H1 (cell line): ENCODE results near the gene RNF114. TPM values are rescaled to one million over a fixed set of nuclear protein-coding genes. Genes with fewer than 3 reads are reported as not detected.

Experiments
- CHD1 ChIP-seq: IDR thresholded peaks from 2 replicates; pipeline ENCODE4 v1.6.1; 2012; ENCODE audit warnings: low read depth, low read length, improper control_type of control experiment
- EGR1 ChIP-seq: IDR thresholded peaks from 2 replicates; pipeline ENCODE4 v1.6.1; 2011; ENCODE audit warnings: low read depth, low read length, borderline replicate concordance
- EP300 ChIP-seq, 2 experiments: IDR thresholded peaks; 1 replicate in 1 of 2; 2 replicates in 1 of 2; pipeline ENCODE4 v1.6.1; 2011 to 2012; ENCODE audit warnings: low read depth in 2 of 2, low read length in 2 of 2, mild to moderate bottlenecking in 2 of 2, borderline replicate concordance in 1 of 2, inconsistent platforms in 1 of 2, moderate library complexity in 1 of 2
- MAFK ChIP-seq: IDR thresholded peaks from 2 replicates; pipeline ENCODE4 v1.6.1; 2012; ENCODE audit warnings: low read depth, mild to moderate bottlenecking, improper control_type of control experiment, low read length
- NANOG ChIP-seq: IDR thresholded peaks from 2 replicates; pipeline ENCODE4 v1.6.1; 2011; ENCODE audit warnings: low read length, low read depth, mild to moderate bottlenecking, inconsistent platforms; ENCODE audit not compliant: insufficient read depth, poor library complexity, severe bottlenecking
- polyA plus RNA-seq, 7 experiments: library from polyadenylated mRNA; depleted of rRNA in 3 of 7; stranded (reverse) in 5 of 7; unstranded in 2 of 7; fragments of >200 nt in 5 of 7; fragments of 200-250 nt in 2 of 7; gene quantifications; 1 replicate in 5 of 7; 2 replicates in 1 of 7; 4 replicates in 1 of 7; pipeline versions ENCODE4 v1.2.1 to v1.2.3, GENCODE V29; 2011 to 2013; ENCODE audit warnings: missing spikeins in 2 of 7, mixed read lengths in 2 of 7
- total RNA-seq: library from RNA; stranded (reverse); fragmentation: NEBNext Ultra II Directional; extraction: Animal tissue kit (Norgen Biotek cat#: 25700); gene quantifications from 2 replicates; pipeline ENCODE4 v1.2.1, GENCODE V29; 2021
- TF ChIP-seq, protein P1 (sequence below): fragments of 300-600 bp; sonication (generic); IDR thresholded peaks from 2 replicates; pipeline ENCODE4 v1.7.1; 2012; ENCODE audit warnings: low read length, moderate library complexity, mild to moderate bottlenecking, inconsistent platforms; ENCODE audit not compliant: insufficient replicate concordance

The RNF114 gene
- total and polyA plus RNA-seq, 2 of the 8 experiments (the other 6 are each of a cell fraction or from before 2014, with no cell fraction given), result 81.7 to 89.9 TPM

- TF ChIP-seq, protein P1, sequence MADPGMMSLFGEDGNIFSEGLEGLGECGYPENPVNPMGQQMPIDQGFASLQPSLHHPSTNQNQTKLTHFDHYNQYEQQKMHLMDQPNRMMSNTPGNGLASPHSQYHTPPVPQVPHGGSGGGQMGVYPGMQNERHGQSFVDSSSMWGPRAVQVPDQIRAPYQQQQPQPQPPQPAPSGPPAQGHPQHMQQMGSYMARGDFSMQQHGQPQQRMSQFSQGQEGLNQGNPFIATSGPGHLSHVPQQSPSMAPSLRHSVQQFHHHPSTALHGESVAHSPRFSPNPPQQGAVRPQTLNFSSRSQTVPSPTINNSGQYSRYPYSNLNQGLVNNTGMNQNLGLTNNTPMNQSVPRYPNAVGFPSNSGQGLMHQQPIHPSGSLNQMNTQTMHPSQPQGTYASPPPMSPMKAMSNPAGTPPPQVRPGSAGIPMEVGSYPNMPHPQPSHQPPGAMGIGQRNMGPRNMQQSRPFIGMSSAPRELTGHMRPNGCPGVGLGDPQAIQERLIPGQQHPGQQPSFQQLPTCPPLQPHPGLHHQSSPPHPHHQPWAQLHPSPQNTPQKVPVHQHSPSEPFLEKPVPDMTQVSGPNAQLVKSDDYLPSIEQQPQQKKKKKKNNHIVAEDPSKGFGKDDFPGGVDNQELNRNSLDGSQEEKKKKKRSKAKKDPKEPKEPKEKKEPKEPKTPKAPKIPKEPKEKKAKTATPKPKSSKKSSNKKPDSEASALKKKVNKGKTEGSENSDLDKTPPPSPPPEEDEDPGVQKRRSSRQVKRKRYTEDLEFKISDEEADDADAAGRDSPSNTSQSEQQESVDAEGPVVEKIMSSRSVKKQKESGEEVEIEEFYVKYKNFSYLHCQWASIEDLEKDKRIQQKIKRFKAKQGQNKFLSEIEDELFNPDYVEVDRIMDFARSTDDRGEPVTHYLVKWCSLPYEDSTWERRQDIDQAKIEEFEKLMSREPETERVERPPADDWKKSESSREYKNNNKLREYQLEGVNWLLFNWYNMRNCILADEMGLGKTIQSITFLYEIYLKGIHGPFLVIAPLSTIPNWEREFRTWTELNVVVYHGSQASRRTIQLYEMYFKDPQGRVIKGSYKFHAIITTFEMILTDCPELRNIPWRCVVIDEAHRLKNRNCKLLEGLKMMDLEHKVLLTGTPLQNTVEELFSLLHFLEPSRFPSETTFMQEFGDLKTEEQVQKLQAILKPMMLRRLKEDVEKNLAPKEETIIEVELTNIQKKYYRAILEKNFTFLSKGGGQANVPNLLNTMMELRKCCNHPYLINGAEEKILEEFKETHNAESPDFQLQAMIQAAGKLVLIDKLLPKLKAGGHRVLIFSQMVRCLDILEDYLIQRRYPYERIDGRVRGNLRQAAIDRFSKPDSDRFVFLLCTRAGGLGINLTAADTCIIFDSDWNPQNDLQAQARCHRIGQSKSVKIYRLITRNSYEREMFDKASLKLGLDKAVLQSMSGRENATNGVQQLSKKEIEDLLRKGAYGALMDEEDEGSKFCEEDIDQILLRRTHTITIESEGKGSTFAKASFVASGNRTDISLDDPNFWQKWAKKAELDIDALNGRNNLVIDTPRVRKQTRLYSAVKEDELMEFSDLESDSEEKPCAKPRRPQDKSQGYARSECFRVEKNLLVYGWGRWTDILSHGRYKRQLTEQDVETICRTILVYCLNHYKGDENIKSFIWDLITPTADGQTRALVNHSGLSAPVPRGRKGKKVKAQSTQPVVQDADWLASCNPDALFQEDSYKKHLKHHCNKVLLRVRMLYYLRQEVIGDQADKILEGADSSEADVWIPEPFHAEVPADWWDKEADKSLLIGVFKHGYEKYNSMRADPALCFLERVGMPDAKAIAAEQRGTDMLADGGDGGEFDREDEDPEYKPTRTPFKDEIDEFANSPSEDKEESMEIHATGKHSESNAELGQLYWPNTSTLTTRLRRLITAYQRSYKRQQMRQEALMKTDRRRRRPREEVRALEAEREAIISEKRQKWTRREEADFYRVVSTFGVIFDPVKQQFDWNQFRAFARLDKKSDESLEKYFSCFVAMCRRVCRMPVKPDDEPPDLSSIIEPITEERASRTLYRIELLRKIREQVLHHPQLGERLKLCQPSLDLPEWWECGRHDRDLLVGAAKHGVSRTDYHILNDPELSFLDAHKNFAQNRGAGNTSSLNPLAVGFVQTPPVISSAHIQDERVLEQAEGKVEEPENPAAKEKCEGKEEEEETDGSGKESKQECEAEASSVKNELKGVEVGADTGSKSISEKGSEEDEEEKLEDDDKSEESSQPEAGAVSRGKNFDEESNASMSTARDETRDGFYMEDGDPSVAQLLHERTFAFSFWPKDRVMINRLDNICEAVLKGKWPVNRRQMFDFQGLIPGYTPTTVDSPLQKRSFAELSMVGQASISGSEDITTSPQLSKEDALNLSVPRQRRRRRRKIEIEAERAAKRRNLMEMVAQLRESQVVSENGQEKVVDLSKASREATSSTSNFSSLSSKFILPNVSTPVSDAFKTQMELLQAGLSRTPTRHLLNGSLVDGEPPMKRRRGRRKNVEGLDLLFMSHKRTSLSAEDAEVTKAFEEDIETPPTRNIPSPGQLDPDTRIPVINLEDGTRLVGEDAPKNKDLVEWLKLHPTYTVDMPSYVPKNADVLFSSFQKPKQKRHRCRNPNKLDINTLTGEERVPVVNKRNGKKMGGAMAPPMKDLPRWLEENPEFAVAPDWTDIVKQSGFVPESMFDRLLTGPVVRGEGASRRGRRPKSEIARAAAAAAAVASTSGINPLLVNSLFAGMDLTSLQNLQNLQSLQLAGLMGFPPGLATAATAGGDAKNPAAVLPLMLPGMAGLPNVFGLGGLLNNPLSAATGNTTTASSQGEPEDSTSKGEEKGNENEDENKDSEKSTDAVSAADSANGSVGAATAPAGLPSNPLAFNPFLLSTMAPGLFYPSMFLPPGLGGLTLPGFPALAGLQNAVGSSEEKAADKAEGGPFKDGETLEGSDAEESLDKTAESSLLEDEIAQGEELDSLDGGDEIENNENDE, result no peak
- TF ChIP-seq CHD1 (no peak), EP300 (IDR thresholded peaks at IDR 0.05; ENCODE audit: borderline replicate concordance in 1 of 2, low read depth in 2 of 2, low read length in 2 of 2) (no peak), EGR1 (no peak), NANOG (no peak), MAFK (no peak)
These were observed 49.0 kb downstream of the RNF114 start (continued) for GRCh38 chr20:49985157-49985556.
